GM12801 (cell line): ENCODE results near the gene WDPCP.

Experiments used
- TF ChIP-seq, protein P1 (sequence below): IDR thresholded peaks from one replicate; pipeline ENCODE4 v1.5.1; 2011; ENCODE audit warnings: control low read depth; ENCODE audit not compliant: insufficient read length; ENCODE audit errors: extremely low read depth

WDPCP gene

GRCh38 chr2:63218800-63219526, 369.3 kb downstream of the WDPCP start:
- TF ChIP-seq, protein P1, sequence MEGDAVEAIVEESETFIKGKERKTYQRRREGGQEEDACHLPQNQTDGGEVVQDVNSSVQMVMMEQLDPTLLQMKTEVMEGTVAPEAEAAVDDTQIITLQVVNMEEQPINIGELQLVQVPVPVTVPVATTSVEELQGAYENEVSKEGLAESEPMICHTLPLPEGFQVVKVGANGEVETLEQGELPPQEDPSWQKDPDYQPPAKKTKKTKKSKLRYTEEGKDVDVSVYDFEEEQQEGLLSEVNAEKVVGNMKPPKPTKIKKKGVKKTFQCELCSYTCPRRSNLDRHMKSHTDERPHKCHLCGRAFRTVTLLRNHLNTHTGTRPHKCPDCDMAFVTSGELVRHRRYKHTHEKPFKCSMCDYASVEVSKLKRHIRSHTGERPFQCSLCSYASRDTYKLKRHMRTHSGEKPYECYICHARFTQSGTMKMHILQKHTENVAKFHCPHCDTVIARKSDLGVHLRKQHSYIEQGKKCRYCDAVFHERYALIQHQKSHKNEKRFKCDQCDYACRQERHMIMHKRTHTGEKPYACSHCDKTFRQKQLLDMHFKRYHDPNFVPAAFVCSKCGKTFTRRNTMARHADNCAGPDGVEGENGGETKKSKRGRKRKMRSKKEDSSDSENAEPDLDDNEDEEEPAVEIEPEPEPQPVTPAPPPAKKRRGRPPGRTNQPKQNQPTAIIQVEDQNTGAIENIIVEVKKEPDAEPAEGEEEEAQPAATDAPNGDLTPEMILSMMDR, result no peak

DNA sequence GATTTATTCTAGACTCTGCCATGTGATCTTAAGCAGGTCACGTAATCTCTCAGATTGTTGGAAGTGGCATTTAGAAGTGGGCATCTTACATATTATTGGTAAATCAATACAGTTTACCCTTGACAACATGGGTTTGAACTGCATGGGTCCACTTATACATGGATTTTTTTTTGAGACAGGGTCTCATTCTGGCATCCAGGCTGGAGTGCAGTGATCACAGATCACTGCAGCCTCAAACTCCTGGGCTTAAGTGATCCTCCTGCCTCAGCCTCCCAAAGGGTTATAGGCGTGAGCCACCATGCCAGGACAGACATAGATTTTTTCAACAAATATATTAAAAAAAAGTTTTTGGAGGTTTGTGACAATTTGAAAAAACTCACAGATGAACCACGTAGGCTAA, 393.0 kb downstream of the WDPCP start:
- TF ChIP-seq, protein P1, result no peak

GRCh38 chr2:63194175-63194574, 394.1 kb downstream of the WDPCP start:
- TF ChIP-seq, protein P1, result no peak

GRCh38 chr2:63192889-63193774, 395.1 kb downstream of the WDPCP start:
- TF ChIP-seq, protein P1, result no peak

GRCh38 chr2:63192169-63192888, 395.9 kb downstream of the WDPCP start:
- TF ChIP-seq, protein P1, result no peak

DNA sequence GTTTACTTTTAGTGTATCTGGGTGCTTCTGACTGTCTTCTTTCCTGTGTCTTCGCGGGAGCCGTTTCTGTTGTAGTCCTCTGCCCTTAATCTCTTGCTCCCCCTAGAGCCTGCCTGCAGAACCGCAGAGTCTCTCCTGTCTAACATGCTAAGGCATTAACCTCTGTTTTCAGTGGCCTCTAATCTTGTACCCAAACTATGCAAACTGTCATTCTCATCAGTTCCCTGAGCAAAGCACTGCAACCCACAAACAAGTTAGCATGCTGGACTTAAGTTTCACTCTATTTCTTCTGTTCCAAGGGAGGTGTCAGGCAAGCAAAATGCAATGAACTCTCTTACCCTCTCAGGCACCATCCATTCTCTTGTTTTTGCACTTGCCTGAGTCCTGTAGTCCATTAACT, 399.3 kb downstream of the WDPCP start:
- TF ChIP-seq, protein P1, result peak; percentile 16

DNA sequence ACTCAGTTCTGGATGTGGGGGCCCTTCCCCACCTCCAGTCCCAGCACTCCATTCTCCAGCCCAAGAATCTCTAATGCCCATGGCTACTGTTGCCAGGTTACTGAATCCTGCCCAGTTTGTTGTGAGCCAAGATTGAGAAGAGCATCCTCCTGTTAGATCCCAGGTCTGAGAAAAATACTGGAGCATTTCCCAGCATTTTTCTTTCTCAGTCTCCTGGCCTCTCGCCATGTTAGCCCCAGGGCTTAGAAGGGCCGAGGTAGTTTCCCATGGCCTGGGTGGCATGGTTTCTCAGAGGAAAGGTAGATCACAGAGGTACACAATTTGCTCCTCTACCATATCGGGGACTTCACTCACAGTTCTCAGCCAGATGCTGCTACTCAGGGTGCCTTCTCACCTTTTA, 401.9 kb downstream of the WDPCP start:
- TF ChIP-seq, protein P1, result no peak
